WI38 (cell line): Measurements from ENCODE around the gene RAB3D.

Experiments used
- H3K4me3 ChIP-seq: 2 replicates; pipeline ENCODE4 v1.5.1; 2011; ENCODE audit warnings: low read depth, mild to moderate bottlenecking, control low read depth, low read length
- CTCF ChIP-seq: IDR thresholded peaks from 2 replicates; pipeline ENCODE4 v1.5.1; 2012; ENCODE audit warnings: low read depth, mild to moderate bottlenecking, control low read depth, low read length

Gene RAB3D

GRCh38 chr19:11330127-11330526 is 9.3 kb downstream of the RAB3D start:
- no peak overlapping the region for H3K4me3 ChIP-seq
- no peak for TF ChIP-seq CTCF

GRCh38 chr19:11325544-11325943 is 13.9 kb downstream of the RAB3D start:
- TF ChIP-seq CTCF: no peak
- no peak overlapping the region for H3K4me3 ChIP-seq

GRCh38 chr19:11324748-11325389 is 14.6 kb downstream of the RAB3D start:
- H3K4me3 ChIP-seq: no peak overlapping the region

GRCh38 chr19:11324079-11324661 is 15.3 kb downstream of the RAB3D start:
- TF ChIP-seq CTCF: no peak
- peak overlapping the region; percentile 23; the same call in 1 of the 2 replicates for H3K4me3 ChIP-seq

More at GRCh38 chr19:11324748-11325389, 14.6 kb downstream of the RAB3D start:
- no peak for TF ChIP-seq CTCF

- H3K4me3 ChIP-seq: peak overlapping the region; percentile 23; the same call in 1 of the 2 replicates
- no peak for TF ChIP-seq CTCF
These were observed 15.8 kb downstream of the RAB3D start for GRCh38 chr19:11323601-11324078.

DNA sequence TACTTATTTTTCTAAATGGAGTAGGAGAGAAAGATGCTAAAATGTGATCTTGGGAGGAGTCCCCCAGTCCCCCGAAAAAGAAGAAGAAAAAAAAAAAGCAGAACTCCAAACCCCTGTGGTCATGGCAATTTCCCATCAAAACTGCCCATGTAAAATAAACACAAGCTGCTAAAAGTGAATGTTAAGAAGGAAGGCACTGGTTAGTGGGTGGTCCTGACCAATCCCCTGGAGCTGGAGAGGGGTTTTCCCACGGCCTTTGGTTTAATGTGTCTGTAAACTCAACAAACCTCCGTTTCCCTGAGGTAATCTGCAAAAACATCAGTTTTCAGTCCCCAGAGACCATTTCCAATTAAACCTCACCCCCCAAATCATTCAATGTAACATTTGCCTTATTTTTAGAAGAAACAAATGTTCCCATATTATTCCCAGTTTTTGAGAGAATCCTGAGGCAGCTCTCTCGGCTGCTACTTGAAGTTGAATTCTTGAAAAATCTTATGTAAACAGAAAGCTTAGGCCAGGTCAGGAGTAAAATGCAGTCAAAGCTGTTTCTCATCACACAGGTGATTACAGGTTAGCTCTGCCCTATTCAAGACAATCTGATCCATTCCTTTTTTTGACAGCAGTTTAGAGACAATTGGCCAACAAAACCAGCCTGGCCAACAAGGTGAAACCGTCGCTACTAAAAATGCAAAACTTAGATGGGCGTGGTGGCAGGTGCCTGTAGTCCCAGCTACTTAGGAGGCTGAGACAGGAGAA is 17.0 kb downstream of the RAB3D start:
- no peak overlapping the region for H3K4me3 ChIP-seq
- TF ChIP-seq CTCF: no peak
